ENCODE results near the gene SLFNL1. TPM values are rescaled to one million over a fixed set of nuclear protein-coding genes. Genes with fewer than 3 reads are reported as not detected.

The SLFNL1 gene
- total RNA-seq, 1 experiment from 2014 or later = 0.17 TPM

Other genes with a start within 250 kb of the SLFNL1 start
- 0.06 and 0.63 TPM in 2 replicates for gene KCNQ4, start 237.9 kb downstream of the SLFNL1 start, total RNA-seq (2014; rRNA removed)
- gene CITED4, start 159.4 kb downstream of the SLFNL1 start, total RNA-seq (2014; rRNA removed) = 1.8 and 2.1 TPM in 2 replicates
- 46.2 and 55.1 TPM in 2 replicates for gene CTPS1, start 42.0 kb downstream of the SLFNL1 start, total RNA-seq (2014; rRNA removed)
- 21.2 and 21.6 TPM in 2 replicates for gene SCMH1, start 220.6 kb upstream of the SLFNL1 start, total RNA-seq (2014; rRNA removed)

Data from LHCN-M2 (cell line).